ENCODE data around the gene CCDC97. TPM values are rescaled to one million over a fixed set of nuclear protein-coding genes. Genes with fewer than 3 reads are reported as not detected.
A peak's percentile ranks its signal among the peaks of the same experiment; 100 is the strongest.

CCDC97 gene
- total RNA-seq: 10 to 100 TPM; 28.8 to 33.4 TPM

DNA sequence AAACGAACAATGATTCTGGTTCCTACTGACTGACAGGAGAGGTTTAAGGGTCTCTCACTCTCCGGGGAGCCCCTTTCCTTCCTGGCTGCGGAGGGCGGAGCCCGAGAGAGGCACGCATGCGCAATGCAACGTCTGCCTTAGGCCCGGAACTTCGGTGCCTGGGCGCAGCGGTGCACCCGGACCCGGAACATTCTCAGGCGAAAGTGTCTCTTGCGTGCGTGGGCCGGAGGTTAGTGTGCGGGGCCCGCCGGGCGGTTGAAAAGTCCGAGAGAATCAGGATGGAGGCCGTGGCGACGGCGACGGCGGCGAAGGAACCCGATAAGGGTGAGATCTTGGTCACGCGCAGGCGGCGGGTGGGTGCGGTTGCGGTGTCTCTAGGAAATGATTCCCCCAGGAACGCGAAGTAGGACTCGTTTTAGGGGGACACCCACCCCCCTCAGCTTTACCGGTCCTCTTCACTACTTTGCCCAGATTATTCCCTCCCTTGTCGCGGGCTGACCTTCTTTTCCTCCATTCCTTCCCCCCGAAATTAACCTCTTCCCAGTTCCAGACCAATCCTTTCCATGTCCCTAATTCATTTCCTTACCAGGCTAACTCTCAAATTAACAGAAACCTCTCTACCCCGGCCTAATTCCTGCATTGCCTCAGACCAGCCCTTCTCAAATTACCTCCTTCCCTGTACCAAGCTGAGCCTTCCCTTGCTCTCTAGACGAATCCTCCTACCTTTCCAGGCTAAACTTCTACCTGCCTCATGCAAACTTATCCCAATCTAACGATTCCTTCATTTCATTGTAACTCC is at the start of gene CCDC97:
CCDC97 (plus strand) TSS at position 140 of the 799 bp plus-strand sequence; CDS start at position 279, 139 bp downstream.
- peak within 1 kb of the TSS; percentile 88 to 92 for H3K4me3 Mint-ChIP-seq
- no peaks in the 10 kb centered on the region for H3K27me3 Mint-ChIP-seq (ENCODE audit: low read depth)
- no peaks in the 10 kb centered on the region for H3K9me3 Mint-ChIP-seq
- peaks cover 73% of the 10 kb centered on the region for H3K4me1 Mint-ChIP-seq (ENCODE audit: low read depth)
- ATAC-seq (replicated peaks in 1 of 2): peak; percentile 74
- H3K36me3 Mint-ChIP-seq (ENCODE audit: insufficient read depth in 2 of 2): peaks cover 9 to 15% of the 10 kb centered on the region in 2 donors
- H3K27ac Mint-ChIP-seq: peak within 1 kb of the TSS; percentile 98
- peak; percentile 91 to 92 for DNase-seq

DNA sequence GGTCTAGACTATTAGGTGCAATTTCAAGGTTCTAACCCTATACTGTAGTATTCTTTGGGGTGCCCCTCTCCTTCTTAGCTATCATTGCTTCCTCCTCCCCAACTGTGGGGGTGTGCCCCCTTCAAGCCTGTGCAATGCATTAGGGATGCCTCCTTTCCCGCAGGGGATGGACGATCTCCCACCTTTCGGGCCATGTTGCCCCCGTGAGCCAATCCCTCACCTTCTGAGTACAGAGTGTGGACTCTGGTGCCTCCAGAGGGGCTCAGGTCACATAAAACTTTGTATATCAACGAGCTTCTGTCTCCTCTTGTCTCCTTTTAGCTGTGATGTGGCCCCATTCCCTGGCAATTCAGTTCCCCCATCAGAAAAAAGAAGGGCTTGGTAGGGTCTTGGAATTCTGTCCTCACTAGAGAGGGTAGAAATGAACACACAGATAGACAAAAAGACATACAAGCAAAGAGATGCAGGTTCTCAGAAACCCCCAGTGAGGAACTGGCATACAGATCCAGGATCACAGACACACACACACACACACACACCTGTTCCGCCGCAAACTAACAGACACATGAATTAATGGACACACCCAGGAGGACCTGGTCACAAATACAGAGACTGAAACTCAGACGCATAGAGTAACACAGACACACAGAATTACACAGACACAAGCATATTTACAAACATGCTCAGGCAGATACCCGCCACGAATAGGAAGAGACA is 48.3 kb upstream of the CCDC97 start:
- H3K36me3 Mint-ChIP-seq (ENCODE audit: insufficient read depth in 2 of 2): peaks cover 14 to 16% of the 10 kb centered on the region in 2 donors
- H3K4me1 Mint-ChIP-seq (ENCODE audit: low read depth): peaks cover 25% of the 10 kb centered on the region
- DNase-seq (no peak), ATAC-seq (replicated peaks in 1 of 2) (no peak)
- no peaks in the 10 kb centered on the region for H3K9me3 Mint-ChIP-seq
- H3K27me3 Mint-ChIP-seq (ENCODE audit: low read depth): no peaks in the 10 kb centered on the region
- H3K4me3 Mint-ChIP-seq: peak overlapping the region; percentile 90 to 91
- peak overlapping the region; percentile 97 for H3K27ac Mint-ChIP-seq

DNA sequence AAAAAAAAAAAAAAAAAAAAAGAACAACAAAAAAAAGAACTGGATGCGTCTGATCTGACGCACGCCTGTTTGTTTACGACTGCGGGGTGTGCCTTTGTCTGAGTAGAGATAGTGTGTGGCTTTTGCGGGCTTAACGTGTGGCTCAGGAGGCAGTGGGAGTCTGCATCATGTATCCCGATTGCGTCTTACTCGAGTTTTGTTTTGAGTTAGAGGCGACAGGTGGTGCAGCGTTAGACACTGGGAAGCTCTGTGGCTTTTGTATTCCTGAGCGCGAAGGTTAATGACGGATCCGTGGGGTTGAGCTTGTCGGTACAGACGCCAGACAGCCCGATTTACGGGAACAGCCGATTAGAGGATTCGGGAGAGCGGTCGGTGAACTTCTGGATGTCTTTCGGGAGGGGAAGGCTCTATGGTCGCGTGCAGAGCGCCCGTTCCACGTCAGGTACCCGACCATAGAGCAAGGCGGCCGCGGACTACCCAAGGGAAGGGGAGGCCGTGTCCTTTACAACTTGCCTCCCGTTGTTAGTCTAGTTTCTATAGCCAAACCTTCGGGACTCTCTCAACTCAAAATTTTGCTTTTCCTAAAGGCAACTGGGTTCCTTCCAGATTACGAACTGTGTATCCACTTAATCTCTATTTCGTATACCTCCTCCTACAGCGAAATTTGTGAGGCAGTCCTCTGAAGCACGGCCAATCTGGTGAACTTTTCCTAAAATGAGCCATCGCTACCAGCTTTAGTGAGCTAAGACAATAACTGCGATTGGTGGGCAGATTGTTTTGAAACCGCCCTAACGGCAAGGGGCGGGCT is 46.7 kb upstream of the CCDC97 start:
- H3K27ac Mint-ChIP-seq: peak overlapping the region; percentile 97
- ATAC-seq (replicated peaks in 1 of 2) (peak; percentile 53 to 63), DNase-seq (peak; percentile 87 to 95)
- H3K4me3 Mint-ChIP-seq: peak overlapping the region; percentile 90 to 91
- H3K9me3 Mint-ChIP-seq: no peaks in the 10 kb centered on the region
- peaks cover 41% of the 10 kb centered on the region for H3K4me1 Mint-ChIP-seq (ENCODE audit: low read depth)
- no peaks in the 10 kb centered on the region for H3K27me3 Mint-ChIP-seq (ENCODE audit: low read depth)
- peaks cover 20 to 26% of the 10 kb centered on the region in 2 donors for H3K36me3 Mint-ChIP-seq (ENCODE audit: insufficient read depth in 2 of 2)

DNA sequence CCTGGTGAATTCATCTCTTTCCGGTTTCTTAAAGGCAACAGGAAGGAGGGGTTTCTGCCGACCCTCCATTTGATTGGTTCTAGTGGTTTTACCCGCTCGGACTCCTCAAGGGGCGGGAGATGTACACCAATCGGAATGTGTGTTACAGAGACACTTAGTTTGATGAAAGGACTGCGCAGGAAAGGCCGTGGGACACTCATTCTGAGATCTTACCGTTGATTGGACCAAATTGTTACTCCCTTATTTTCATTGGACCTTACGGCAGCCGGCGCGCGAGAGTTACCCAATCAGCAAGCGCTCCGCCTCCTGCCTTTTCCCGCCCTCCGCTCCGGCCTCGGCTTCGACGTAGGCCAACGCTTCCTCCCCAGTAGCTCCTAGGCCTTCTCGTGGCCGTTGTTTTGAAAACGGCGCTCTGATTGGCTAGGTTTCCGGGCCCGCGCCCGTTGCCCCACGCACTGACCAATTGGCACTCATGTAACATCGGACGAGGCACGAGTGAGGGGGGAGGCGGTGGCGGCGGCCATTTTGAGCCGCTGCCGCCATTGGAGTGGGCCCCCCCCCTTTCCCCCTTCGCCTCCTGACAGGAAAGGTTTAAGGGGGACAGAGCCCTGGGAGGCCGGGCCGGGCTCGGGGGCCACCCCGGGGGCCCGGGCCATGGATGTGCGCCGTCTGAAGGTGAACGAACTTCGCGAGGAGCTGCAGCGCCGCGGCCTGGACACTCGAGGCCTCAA is 46.0 kb upstream of the CCDC97 start, which contains the start of gene HNRNPUL1:
HNRNPUL1 (plus strand) TSS at position 523 of the 731 bp plus-strand sequence; CDS start at position 655, 132 bp downstream.
- Mint-ChIP-seq H3K27ac (peak within 1 kb of the TSS; percentile 97), H3K4me1 (ENCODE audit: low read depth) (peaks cover 45% of the 10 kb centered on the region), H3K4me3 (peak within 1 kb of the TSS; percentile 90 to 94), H3K9me3 (no peaks in the 10 kb centered on the region), H3K36me3 (ENCODE audit: insufficient read depth in 2 of 2) (peaks cover 22 to 26% of the 10 kb centered on the region in 2 donors), H3K27me3 (ENCODE audit: low read depth) (no peaks in the 10 kb centered on the region)
- DNase-seq: peak; percentile 99
- peak; percentile 64 to 71 for ATAC-seq (replicated peaks in 1 of 2)

DNA sequence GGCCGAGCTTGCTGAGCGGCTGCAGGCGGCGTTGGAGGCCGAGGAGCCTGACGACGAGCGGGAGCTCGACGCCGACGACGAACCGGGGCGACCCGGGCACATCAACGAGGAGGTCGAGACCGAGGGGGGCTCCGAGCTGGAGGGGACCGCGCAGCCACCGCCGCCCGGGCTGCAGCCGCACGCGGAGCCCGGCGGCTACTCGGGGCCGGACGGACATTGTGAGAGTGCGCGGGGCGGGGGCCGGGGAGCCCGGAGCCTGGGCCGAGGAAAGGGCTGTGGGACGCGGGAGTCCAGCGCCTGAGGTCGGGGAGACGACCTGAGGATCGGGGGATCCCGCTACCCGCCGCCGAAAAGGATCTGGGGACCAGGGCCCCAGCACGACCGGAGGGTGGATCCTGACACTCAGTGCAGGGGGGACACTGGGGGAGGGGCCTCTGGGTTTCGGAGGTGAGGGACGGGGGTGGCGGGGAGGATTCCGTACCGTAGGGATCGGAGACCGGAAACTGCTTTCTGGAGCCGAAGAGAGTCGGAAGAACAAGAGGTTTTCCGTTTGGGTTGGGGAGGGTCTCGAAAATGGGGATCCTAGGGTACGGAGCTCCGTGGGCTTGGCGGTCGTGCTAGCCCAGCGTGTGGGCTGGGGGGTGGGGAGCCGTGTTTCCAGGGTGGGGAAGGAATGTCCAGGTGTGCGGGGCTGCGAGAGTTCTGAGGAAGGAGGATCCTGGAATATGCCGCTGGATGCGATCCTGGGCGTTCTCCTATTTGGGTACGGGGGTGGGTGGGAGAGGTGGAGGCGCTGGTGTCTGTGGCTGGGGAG is 45.2 kb upstream of the CCDC97 start:
- peak; percentile 65 to 68 for DNase-seq
- Mint-ChIP-seq H3K9me3 (no peaks in the 10 kb centered on the region), H3K36me3 (ENCODE audit: insufficient read depth in 2 of 2) (peaks cover 22 to 26% of the 10 kb centered on the region in 2 donors), H3K27ac (peak overlapping the region; percentile 96), H3K27me3 (ENCODE audit: low read depth) (no peaks in the 10 kb centered on the region), H3K4me3 (peak overlapping the region; percentile 90 to 94), H3K4me1 (ENCODE audit: low read depth) (peaks cover 45% of the 10 kb centered on the region)
- ATAC-seq (replicated peaks in 1 of 2): no peak

DNA sequence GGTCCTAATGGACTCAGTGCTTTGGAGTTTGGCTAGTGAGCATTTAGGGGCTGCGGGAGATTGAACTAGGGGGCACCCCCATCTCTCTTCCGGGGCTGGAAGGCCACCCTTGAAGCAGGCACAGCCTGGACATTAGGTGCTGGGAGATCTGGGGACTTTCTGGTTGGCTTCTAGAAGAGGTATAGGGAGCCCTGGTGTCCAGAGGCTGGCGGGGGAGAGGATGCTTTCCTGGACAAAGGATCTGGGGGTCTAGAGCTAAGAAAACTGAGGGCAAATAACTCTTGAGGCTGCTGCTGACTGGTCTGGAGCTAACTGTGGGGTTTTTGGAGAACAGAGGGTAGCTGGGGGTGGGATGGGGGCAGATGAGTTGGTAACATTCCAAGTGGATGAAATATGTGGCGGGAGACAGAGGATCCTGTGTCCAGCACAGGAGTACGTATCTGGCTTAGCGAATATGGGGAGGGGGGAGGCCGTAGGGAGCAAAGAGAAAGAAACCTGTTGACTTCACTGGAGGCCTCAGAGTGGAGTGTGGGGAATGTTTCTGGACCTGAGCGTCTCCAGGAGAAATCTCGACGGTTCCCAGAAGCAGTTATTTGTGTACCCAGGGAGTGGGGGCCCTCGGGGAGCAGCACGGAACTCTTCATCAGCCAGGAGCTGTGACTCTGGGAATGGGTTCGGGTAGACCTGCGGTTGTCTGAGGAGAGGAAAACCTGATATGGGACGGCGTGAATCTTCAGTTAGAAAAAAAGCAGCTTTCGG is 44.4 kb upstream of the CCDC97 start:
- peaks cover 45% of the 10 kb centered on the region for H3K4me1 Mint-ChIP-seq (ENCODE audit: low read depth)
- peak overlapping the region; percentile 90 to 94 for H3K4me3 Mint-ChIP-seq
- ATAC-seq (replicated peaks in 1 of 2) (no peak), DNase-seq (peak; percentile 12 to 25)
- no peaks in the 10 kb centered on the region for H3K27me3 Mint-ChIP-seq (ENCODE audit: low read depth)
- peak overlapping the region; percentile 96 for H3K27ac Mint-ChIP-seq
- no peaks in the 10 kb centered on the region for H3K9me3 Mint-ChIP-seq
- peaks cover 22 to 28% of the 10 kb centered on the region in 2 donors for H3K36me3 Mint-ChIP-seq (ENCODE audit: insufficient read depth in 2 of 2)

DNA sequence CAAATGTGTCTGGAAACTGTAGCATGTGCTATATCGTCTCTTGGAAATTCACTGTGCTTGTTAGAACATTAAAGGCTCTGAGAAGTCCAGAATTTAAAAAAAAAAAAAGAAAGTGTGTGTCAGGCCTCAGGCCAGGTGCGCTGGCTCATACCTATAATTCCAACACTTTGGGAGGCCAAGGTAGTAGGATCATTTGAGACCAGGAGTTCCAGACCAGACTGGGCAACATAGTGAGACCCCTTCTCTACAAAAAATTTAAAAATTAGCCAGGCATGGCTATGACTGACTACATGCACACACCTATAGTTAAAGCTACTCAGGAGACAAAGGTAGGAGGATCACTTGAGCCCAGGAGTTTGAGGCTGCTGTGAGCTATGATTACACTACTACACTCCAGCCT is 40.9 kb upstream of the CCDC97 start:
- Mint-ChIP-seq H3K27ac (no peak overlapping the region), H3K36me3 (ENCODE audit: insufficient read depth in 2 of 2) (peaks cover 26 to 47% of the 10 kb centered on the region in 2 donors), H3K27me3 (ENCODE audit: low read depth) (no peaks in the 10 kb centered on the region), H3K4me1 (ENCODE audit: low read depth) (peaks cover 35% of the 10 kb centered on the region), H3K9me3 (no peaks in the 10 kb centered on the region), H3K4me3 (no peak overlapping the region)
- DNase-seq (no peak), ATAC-seq (replicated peaks in 1 of 2) (no peak)

DNA sequence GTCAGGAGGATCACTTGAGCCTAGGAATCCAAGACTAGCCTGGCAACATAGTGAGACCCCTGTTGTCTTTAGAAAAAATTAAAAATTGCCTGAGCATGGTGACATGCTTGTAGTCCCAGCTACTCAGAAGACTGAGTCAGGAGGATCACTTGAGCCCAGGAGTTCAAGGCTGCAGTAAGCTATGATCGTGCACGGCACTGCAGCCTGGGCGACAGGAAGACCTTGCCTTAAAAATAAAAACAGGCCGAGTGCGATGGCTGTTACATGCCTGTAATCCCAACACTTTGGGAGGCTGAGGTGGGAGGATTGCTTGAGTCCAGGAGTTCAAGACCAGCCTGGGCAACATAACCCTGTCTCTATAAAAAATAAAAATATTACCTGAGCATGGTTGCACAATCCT is 40.4 kb upstream of the CCDC97 start:
- peaks cover 27 to 49% of the 10 kb centered on the region in 2 donors for H3K36me3 Mint-ChIP-seq (ENCODE audit: insufficient read depth in 2 of 2)
- no peak overlapping the region for H3K4me3 Mint-ChIP-seq
- DNase-seq (no peak), ATAC-seq (replicated peaks in 1 of 2) (no peak)
- no peak overlapping the region for H3K27ac Mint-ChIP-seq
- peaks cover 35% of the 10 kb centered on the region for H3K4me1 Mint-ChIP-seq (ENCODE audit: low read depth)
- no peaks in the 10 kb centered on the region for H3K27me3 Mint-ChIP-seq (ENCODE audit: low read depth)
- no peaks in the 10 kb centered on the region for H3K9me3 Mint-ChIP-seq

DNA sequence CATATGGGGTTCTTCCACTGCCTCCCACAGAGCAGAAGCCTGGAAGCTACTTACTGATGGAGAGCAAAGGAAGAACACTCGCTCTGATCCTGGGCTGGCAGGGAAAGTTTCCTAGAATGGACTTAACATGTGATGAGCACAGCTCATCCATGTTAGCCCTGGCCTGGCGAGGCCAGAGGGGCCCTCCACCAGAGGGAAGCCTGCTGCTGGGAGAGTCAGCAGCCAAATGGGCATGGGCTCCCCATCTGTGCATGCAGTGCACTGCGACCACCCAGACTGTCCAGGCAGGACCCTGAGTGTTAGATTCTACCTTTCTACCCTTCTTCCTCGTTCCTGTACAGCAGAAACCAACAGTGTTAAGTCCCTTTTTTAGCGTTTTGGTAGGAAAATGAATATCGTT is 36.9 kb upstream of the CCDC97 start:
- DNase-seq (no peak), ATAC-seq (replicated peaks in 1 of 2) (no peak)
- H3K4me3 Mint-ChIP-seq: no peak overlapping the region
- no peaks in the 10 kb centered on the region for H3K27me3 Mint-ChIP-seq (ENCODE audit: low read depth)
- H3K4me1 Mint-ChIP-seq (ENCODE audit: low read depth): peaks cover 12% of the 10 kb centered on the region
- H3K27ac Mint-ChIP-seq: peak overlapping the region; percentile 44
- H3K9me3 Mint-ChIP-seq: no peaks in the 10 kb centered on the region
- peaks cover 21 to 40% of the 10 kb centered on the region in 2 donors for H3K36me3 Mint-ChIP-seq (ENCODE audit: insufficient read depth in 2 of 2)

DNA sequence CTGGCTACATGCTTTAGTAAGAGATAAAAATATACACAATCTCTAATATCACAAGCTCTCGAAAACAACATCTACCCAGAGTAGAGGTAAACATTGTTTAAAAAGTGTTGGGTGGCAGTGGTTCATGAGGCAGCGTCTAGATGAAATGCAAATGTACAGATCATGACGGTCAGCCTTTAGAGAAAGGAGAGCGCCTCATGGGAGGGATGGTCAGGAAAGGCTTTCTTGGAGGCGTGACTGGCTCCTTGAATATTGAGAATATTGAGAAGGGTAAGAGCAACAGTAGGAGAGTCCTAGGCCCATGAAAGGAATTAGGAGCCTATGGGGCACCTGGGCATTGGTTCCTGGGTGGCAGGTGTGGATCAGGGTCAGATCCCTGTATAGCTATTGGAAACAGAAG is 35.2 kb upstream of the CCDC97 start:
- no peak for ATAC-seq (replicated peaks in 1 of 2)

DNA sequence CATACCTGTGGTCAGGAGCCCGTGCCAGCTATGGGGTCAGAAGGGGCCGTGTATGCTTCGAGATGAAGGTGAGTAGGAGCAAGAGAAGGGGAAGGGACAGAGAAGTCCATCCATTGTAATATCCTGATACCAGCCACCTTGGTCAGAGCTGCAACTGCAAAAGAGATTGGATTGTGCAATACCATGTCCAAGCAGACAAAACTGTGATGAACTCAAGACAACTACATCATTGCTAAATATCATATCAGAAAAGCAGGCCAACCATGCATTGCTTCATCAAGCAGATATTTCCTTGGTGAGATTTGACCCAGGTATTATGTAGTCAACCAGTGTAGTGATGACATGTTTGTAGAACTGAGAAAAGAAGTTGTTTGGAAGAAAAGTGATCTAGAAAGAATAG is 33.7 kb upstream of the CCDC97 start:
- H3K36me3 Mint-ChIP-seq (ENCODE audit: insufficient read depth in 2 of 2): peaks cover 25 to 49% of the 10 kb centered on the region in 2 donors
- no peaks in the 10 kb centered on the region for H3K27me3 Mint-ChIP-seq (ENCODE audit: low read depth)
- peaks cover 7% of the 10 kb centered on the region for H3K4me1 Mint-ChIP-seq (ENCODE audit: low read depth)
- H3K9me3 Mint-ChIP-seq: no peaks in the 10 kb centered on the region
- ATAC-seq (replicated peaks in 1 of 2) (peak in 1 of 2 donors; percentile 20), DNase-seq (no peak)
- H3K27ac Mint-ChIP-seq: peak overlapping the region; percentile 5
- H3K4me3 Mint-ChIP-seq: no peak overlapping the region

More for the DNA sequence above, 35.2 kb upstream of the CCDC97 start:
- H3K27me3 Mint-ChIP-seq (ENCODE audit: low read depth): no peaks in the 10 kb centered on the region
- peak overlapping the region; percentile 69 for H3K27ac Mint-ChIP-seq
- no peaks in the 10 kb centered on the region for H3K9me3 Mint-ChIP-seq
- H3K4me3 Mint-ChIP-seq: no peak overlapping the region
- DNase-seq: no peak
- H3K4me1 Mint-ChIP-seq (ENCODE audit: low read depth): peaks cover 7% of the 10 kb centered on the region
- peaks cover 23 to 49% of the 10 kb centered on the region in 2 donors for H3K36me3 Mint-ChIP-seq (ENCODE audit: insufficient read depth in 2 of 2)

All from activated T-cell treated with anti-CD3 and anti-CD28 coated beads, Interleukin-2, amount 50 U/mL, for 72 hours (primary cell).